GM12878 (cell line): ENCODE measurements around the gene EGF.

Source experiments
- CHD1 ChIP-seq: IDR thresholded peaks from 2 replicates; pipeline ENCODE4 v1.6.1; 2012; ENCODE audit warnings: low read depth, low read length, improper control_type of control experiment
- EGR1 ChIP-seq, 2 experiments: IDR thresholded peaks; 1 replicate in 1 of 2; 2 replicates in 1 of 2; pipeline ENCODE4 v1.6.1; 2011 to 2012; ENCODE audit warnings: low read depth in 2 of 2, low read length in 2 of 2, borderline replicate concordance in 1 of 2, mild to moderate bottlenecking in 1 of 2, moderate library complexity in 1 of 2
- EP300 ChIP-seq, 2 experiments: fragments of 150-350 bp in 1 of 2; IDR thresholded peaks; 2 replicates each; pipeline ENCODE4 v1.6.1; 2011 to 2012; ENCODE audit warnings: low read depth in 2 of 2, low read length in 2 of 2, borderline replicate concordance in 1 of 2, improper control_type of control experiment in 1 of 2, inconsistent platforms in 1 of 2; ENCODE audit not compliant: control insufficient read depth in 1 of 2
- EZH2 ChIP-seq: IDR thresholded peaks from 2 replicates; pipeline ENCODE4 v1.6.1; 2012; ENCODE audit warnings: low read depth, mild to moderate bottlenecking, control low read depth, inconsistent platforms, low read length, borderline replicate concordance; ENCODE audit not compliant: control insufficient read depth
- IKZF1 ChIP-seq: fragments of 450-650 bp; conservative IDR thresholded peaks from 2 replicates; pipeline ENCODE4 v1.6.1; 2017; ENCODE audit warnings: antibody characterized with exemption, mild to moderate bottlenecking
- POLR2A ChIP-seq: IDR thresholded peaks from 2 replicates; pipeline ENCODE4 v1.6.1; 2011; ENCODE audit warnings: low read depth, mild to moderate bottlenecking, low read length
- POLR2AphosphoS2 ChIP-seq: IDR thresholded peaks from 2 replicates; pipeline ENCODE4 v1.6.1; 2011; ENCODE audit warnings: low read depth, mild to moderate bottlenecking, low read length, improper control_type of control experiment, moderate library complexity
- RFX5 ChIP-seq: IDR thresholded peaks from 2 replicates; pipeline ENCODE4 v1.6.1; 2011; ENCODE audit warnings: low read depth, low read length, improper control_type of control experiment
- SMC3 ChIP-seq: IDR thresholded peaks from 2 replicates; pipeline ENCODE4 v1.6.1; 2011; ENCODE audit warnings: low read length, improper control_type of control experiment, borderline replicate concordance
- TCF12 ChIP-seq: IDR thresholded peaks from 2 replicates; pipeline ENCODE4 v1.6.1; 2011; ENCODE audit warnings: low read depth, mild to moderate bottlenecking, low read length
- TF ChIP-seq, protein P1 (sequence below), 3 experiments: IDR thresholded peaks in 2 of 3; conservative IDR thresholded peaks in 1 of 3; 2 replicates each; pipeline ENCODE4 v1.5.1; 2011; ENCODE audit warnings: low read depth in 3 of 3, low read length in 3 of 3, mild to moderate bottlenecking in 3 of 3, control low read depth in 2 of 3, moderate library complexity in 2 of 3, inconsistent platforms in 1 of 3, mixed read lengths in 1 of 3; ENCODE audit not compliant: control insufficient read depth in 2 of 3, insufficient read depth in 1 of 3; ENCODE audit errors: extremely low read depth in 1 of 3
- TF ChIP-seq, protein P2 (sequence below): IDR thresholded peaks from 2 replicates; pipeline ENCODE4 v1.6.1; 2011; ENCODE audit warnings: borderline replicate concordance, low read depth, mild to moderate bottlenecking, moderate library complexity, mixed read lengths, low read length; ENCODE audit not compliant: insufficient read depth; ENCODE audit errors: extremely low read length
- TF ChIP-seq, protein P3 (sequence below): IDR thresholded peaks from 2 replicates; pipeline ENCODE4 v1.6.1; 2011; ENCODE audit warnings: mild to moderate bottlenecking, low read depth, low read length, moderate library complexity; ENCODE audit not compliant: insufficient replicate concordance

GRCh38 chr4:109993116-109993515 is 80.4 kb downstream of the EGF start:
- TF ChIP-seq, protein P1, sequence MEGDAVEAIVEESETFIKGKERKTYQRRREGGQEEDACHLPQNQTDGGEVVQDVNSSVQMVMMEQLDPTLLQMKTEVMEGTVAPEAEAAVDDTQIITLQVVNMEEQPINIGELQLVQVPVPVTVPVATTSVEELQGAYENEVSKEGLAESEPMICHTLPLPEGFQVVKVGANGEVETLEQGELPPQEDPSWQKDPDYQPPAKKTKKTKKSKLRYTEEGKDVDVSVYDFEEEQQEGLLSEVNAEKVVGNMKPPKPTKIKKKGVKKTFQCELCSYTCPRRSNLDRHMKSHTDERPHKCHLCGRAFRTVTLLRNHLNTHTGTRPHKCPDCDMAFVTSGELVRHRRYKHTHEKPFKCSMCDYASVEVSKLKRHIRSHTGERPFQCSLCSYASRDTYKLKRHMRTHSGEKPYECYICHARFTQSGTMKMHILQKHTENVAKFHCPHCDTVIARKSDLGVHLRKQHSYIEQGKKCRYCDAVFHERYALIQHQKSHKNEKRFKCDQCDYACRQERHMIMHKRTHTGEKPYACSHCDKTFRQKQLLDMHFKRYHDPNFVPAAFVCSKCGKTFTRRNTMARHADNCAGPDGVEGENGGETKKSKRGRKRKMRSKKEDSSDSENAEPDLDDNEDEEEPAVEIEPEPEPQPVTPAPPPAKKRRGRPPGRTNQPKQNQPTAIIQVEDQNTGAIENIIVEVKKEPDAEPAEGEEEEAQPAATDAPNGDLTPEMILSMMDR (IDR thresholded peaks at IDR 0.05 in 2 of 3, conservative IDR thresholded peaks at IDR 0.05 in 1 of 3; ENCODE audit: control insufficient read depth in 2 of 3, extremely low read depth in 1 of 3, insufficient read depth in 1 of 3, low read depth in 3 of 3, low read length in 3 of 3), result no peak
- TF ChIP-seq, protein P2, sequence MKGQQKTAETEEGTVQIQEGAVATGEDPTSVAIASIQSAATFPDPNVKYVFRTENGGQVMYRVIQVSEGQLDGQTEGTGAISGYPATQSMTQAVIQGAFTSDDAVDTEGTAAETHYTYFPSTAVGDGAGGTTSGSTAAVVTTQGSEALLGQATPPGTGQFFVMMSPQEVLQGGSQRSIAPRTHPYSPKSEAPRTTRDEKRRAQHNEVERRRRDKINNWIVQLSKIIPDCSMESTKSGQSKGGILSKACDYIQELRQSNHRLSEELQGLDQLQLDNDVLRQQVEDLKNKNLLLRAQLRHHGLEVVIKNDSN, result no peak
- TF ChIP-seq EZH2 (no peak), POLR2AphosphoS2 (no peak), CHD1 (no peak), IKZF1 (no peak), TCF12 (no peak), EP300 (IDR thresholded peaks at IDR 0.05; ENCODE audit: borderline replicate concordance in 1 of 2, control insufficient read depth in 1 of 2, low read depth in 2 of 2, low read length in 2 of 2) (no peak), SMC3 (no peak), POLR2A (no peak), RFX5 (no peak), EGR1 (IDR thresholded peaks at IDR 0.05; ENCODE audit: borderline replicate concordance in 1 of 2, low read depth in 2 of 2, low read length in 2 of 2) (no peak)
- TF ChIP-seq, protein P3, sequence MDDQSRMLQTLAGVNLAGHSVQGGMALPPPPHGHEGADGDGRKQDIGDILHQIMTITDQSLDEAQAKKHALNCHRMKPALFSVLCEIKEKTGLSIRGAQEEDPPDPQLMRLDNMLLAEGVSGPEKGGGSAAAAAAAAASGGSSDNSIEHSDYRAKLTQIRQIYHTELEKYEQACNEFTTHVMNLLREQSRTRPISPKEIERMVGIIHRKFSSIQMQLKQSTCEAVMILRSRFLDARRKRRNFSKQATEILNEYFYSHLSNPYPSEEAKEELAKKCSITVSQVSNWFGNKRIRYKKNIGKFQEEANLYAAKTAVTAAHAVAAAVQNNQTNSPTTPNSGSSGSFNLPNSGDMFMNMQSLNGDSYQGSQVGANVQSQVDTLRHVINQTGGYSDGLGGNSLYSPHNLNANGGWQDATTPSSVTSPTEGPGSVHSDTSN, result no peak
